Heart left ventricle (tissue), 13 donors: ENCODE results near the gene TNFSF11.

Experiments
- POLR2A ChIP-seq, 2 donors: fragments of 450-650 bp; IDR thresholded peaks; one replicate each; pipeline ENCODE4 v1.6.1; 2017; ENCODE audit warnings: antibody characterized with exemption in 2 of 2, mild to moderate bottlenecking in 2 of 2, moderate library complexity in 2 of 2
- TF ChIP-seq, protein P1 (sequence below), 12 donors: fragments of 200-600 bp; sonication (generic) in 4 of 12; IDR thresholded peaks; one replicate each; pipeline versions ENCODE4 v1.5.0 to v1.8.0; 2018 to 2022; ENCODE audit warnings: antibody characterized with exemption in 12 of 12, mild to moderate bottlenecking in 5 of 12
- donor health status: ischemic (EF 13 %, LVEDD 7.1; RV severe dilation, severe dysfunction).
- donor health status: DM: no; HTN: yes; CAD: no.
- donor health status: DM: no; HTN: no; CAD: no.
- donor health status: ischemic (EF 25% LVEDD 6.9; RV normal size, moderate dysfunction).
- donor health status: ischemic (EF 25% LVEDD 5.7; RV mildly dilated, moderate dysfunction).
- donor health status: ischemic (EF 35%, LVEDD 5.7; RV mildly dilated, moderate dysfunction).
- donor health status: nonischemic (EF 11% LVEDD 7.7; RV severe dilation, severe dysfunction).
- donor health status: DM: yes; HTN: yes; CAD: no.
- donor health status: PGD.
- donor health status: ischemic (EF 29% LVEDD 5.4; RV normal size, mild dysfunction).
- donor health status: nonischemic (EF 23%, LVEDD 6.1; RV moderate dilation, normal function).

DNA sequence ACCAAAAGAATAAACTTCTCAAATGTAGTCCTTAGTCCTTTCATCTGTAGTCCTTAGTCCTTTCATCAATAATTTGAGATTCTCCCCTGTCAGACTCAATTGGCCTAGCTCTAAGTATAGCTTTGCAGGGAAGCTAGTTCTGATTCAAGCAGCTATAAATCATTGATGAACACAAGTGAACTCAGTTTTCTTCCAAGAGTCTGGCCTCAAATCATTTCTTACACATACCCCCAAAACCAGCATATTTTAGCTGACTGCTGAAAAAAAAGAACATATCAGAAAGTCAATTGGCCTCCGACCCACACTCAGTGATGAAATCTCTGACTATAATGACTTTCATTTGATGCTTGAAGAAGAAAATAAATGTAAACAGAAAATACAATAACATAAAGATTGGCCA lies 64.9 kb downstream of the TNFSF11 start:
- TF ChIP-seq, protein P1, sequence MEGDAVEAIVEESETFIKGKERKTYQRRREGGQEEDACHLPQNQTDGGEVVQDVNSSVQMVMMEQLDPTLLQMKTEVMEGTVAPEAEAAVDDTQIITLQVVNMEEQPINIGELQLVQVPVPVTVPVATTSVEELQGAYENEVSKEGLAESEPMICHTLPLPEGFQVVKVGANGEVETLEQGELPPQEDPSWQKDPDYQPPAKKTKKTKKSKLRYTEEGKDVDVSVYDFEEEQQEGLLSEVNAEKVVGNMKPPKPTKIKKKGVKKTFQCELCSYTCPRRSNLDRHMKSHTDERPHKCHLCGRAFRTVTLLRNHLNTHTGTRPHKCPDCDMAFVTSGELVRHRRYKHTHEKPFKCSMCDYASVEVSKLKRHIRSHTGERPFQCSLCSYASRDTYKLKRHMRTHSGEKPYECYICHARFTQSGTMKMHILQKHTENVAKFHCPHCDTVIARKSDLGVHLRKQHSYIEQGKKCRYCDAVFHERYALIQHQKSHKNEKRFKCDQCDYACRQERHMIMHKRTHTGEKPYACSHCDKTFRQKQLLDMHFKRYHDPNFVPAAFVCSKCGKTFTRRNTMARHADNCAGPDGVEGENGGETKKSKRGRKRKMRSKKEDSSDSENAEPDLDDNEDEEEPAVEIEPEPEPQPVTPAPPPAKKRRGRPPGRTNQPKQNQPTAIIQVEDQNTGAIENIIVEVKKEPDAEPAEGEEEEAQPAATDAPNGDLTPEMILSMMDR (IDR thresholded peaks at IDR 0.05): no peak
- no peak for TF ChIP-seq POLR2A (IDR thresholded peaks at IDR 0.05)
